Inferior parietal cortex (tissue), 1 donor: Measurements from ENCODE around the gene HOXD11.

ENCODE experiments used
- DNase-seq: peaks from one replicate; pipeline ENCODE4 v3.0.0-alpha.2; 2016; ENCODE audit errors: extremely low spot score

Gene HOXD11

GRCh38 chr2:176120364-176121189 is 13.5 kb downstream of the HOXD11 start:
- no peak for DNase-seq

DNA sequence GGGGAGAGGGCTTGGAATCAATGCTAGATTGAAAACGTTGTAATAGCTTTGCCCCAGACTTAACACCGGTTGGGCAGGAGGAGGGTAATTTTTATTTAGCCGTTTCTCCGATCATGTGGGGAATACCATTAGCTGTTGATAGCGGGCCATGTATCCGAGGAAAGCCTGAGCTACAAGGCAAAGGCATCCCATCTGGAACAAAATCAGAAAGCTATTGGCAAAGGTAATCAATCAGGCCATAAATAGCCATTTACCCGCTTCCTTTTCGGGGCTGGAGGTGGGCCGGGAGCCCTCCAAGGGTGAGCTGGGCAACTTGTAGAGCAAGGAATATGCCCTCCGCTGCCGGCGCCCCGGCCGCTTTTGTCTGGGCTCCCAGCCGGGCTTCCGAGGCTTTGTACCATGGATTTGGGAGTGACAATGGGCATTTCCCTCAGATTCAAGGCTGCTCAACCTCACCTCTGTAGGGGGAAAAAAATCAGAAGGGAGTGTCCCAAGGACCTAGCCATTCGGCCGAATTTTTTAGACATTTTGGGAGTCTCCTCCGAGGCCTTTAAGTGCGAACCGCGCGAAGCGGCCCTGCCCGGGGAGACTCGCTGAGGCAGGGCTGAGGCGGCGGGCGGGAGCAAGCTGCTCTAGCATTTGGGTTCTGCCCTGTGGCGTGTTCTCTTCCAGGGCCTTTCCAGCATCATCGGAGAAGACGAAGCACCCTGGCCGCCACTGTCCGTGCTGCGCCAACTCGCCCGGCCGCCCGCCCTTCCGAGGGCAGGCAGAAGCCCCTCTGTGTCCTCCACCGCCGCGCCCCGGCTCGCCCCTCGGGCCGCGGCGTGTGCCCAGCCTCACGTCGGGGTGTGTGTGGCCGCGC is 14.3 kb downstream of the HOXD11 start:
- DNase-seq, result no peak

GRCh38 chr2:176122052-176122682 is 15.1 kb downstream of the HOXD11 start:
- DNase-seq, result no peak

GRCh38 chr2:176122683-176123410 is 15.8 kb downstream of the HOXD11 start, which contains the start of gene HOXD9:
HOXD9 (plus strand) TSS chr2:176122719; CDS start chr2:176122769, 50 bp downstream.
- DNase-seq, result no peak

- DNase-seq, result no peak
Observed at GRCh38 chr2:176123411-176124109, 16.5 kb downstream of the HOXD11 start.

DNA sequence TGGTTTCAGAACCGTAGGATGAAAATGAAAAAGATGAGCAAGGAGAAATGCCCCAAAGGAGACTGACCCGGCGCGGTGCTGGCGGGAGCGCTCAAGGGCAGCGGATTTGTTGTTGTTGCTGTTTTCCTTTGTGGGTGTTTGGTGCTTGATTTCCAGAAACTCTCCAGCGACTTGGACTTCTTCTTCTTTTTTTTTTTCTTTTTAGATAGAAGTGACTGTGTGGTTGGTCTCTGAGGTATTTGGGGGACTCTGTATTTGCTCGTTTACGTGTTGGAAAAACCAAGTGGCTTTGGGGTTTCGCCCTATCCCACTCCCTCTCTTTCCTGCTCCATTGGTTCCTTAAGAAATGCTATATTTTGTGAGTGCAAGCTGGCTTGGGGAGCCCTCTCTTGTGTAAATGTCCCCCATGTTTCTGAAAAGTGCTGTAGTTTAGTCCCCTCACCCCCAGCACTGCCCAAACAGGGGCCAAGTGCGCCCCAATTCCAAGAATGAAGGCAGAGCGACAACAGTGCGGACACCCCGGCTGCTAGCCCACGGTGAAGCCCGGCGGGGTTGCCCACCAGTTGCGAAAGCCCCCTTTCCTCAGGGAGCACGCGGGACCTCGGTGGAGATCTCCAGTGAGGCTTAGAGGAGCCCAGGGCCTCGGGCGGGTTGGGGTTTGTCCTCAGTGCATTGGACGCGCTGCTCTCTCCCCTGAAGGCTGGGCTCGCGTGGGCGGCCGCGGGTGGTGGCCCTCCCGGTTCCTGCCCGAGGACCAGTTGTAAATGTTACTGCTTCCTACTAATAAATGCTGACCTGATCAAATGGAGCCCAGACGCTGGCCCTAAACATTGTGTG is 17.2 kb downstream of the HOXD11 start:
- no peak for DNase-seq

DNA sequence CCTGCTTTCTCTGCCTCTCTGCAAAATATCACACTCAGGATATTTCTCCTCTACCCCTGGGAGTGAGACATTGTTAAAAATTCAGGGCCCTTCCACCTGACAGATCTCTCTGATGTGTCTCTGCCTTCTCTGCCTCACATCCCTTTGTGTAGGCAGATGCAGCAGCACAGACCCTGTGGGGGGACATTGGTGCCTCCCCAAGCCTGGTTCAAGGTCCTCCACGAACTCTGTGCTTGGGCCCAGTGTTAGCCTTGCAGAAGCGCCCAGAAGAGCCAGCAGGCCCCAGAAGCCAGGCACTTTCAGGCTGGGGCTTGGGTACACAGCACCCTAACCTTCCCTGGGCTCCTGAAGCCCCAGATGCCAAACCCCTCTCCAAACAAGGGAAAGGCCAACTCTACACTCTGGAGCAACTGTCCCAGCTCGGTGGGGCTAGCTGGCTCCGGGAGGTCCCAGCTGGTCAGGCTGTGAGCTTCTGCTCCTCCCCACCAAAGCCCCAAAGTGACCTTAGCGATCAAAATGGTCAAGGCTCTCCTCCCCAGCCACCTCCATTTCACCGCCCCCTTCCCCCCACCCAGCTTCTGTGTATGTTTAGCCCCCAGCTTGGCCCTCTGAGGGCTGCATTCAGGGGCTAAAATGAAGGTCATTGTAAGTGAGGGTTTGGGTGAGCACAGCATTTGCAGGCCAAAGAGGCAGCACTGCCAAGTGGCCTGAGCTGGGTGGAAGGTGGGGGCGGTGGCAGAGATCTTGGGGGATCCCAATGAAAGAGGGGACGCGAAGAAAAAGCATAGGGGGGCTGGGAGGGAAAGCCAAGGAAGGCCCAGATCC is 18.1 kb downstream of the HOXD11 start:
- no peak for DNase-seq

- no peak for DNase-seq
Observed at GRCh38 chr2:176125772-176126054, 18.6 kb downstream of the HOXD11 start.

- peak; percentile 86 for DNase-seq
Observed at GRCh38 chr2:176126929-176127773, 20.1 kb downstream of the HOXD11 start.

GRCh38 chr2:176127774-176128072 is 20.6 kb downstream of the HOXD11 start:
- DNase-seq, result no peak

GRCh38 chr2:176128172-176128981 is 21.3 kb downstream of the HOXD11 start:
- DNase-seq, result no peak

DNA sequence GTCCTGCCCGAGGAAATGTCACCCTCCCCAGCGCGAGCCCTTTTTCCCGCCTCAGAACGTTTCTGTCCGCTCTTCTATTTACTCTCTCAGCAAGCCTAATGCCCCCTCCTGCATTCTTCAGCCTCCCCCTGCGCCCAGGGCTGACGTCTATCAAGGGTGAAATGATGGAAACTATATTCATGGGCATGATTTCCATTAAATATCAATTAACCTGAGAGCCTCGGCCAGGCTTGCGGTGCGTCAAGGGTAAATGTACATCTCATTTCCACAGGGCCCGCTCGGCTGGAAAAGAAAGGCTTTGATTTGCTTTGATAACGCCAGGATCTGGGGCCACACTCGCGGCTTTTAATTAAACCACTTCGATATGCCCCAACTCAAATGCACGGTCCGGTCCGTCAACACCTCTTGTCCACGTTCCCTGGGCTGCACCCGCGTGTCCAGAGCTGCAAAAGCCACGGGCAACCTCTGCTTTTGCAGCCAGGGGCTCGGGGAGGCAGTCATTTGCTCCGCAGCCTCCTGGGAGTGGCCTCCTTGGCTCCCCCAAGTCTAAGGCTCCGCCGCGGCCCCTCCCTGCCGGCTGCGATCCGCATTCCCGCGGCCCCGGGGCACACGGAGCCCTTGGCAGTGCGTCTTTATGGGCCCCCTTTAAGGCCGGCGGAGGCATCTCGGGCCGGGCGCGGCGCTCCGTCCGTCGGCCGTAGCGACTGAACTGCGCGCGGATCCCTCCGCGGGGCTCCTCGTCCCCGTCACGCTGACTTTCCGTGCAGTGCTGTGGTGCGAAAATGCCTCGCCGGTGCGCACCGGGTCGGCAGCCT is 22.1 kb downstream of the HOXD11 start, which contains the start of gene HOXD8:
TSS of gene HOXD8 (plus strand) at position 724 of the 815 bp plus-strand sequence. CDS start 662 bp downstream, outside the sequence.
- DNase-seq, result no peak

- no peak for DNase-seq
Observed at GRCh38 chr2:176129813-176130146, 22.7 kb downstream of the HOXD11 start.

DNA sequence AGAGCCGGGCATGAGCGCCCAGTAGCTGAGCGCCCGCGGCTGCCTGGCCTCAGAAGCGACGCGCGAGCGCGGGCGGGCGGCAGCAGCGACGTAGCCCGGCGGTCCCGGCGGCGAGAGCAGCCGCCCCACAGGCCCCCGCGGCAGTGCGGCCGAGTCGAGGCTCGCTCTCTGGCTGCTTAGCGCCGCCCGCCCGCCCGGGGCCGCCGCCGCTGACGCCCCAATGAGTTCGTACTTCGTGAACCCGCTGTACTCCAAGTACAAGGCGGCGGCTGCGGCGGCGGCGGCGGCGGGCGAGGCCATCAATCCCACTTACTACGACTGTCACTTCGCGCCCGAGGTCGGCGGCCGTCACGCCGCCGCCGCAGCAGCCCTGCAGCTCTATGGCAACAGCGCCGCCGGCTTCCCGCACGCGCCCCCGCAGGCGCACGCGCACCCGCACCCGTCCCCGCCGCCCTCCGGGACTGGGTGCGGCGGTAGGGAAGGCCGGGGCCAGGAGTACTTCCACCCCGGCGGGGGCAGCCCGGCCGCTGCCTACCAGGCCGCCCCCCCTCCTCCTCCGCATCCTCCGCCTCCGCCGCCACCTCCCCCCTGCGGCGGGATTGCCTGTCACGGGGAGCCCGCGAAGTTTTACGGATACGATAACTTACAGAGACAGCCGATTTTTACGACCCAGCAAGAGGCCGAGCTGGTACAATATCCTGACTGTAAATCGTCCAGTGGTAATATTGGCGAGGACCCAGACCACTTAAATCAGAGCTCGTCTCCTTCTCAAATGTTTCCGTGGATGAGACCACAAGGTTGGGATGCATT is 23.3 kb downstream of the HOXD11 start:
- no peak for DNase-seq

DNA sequence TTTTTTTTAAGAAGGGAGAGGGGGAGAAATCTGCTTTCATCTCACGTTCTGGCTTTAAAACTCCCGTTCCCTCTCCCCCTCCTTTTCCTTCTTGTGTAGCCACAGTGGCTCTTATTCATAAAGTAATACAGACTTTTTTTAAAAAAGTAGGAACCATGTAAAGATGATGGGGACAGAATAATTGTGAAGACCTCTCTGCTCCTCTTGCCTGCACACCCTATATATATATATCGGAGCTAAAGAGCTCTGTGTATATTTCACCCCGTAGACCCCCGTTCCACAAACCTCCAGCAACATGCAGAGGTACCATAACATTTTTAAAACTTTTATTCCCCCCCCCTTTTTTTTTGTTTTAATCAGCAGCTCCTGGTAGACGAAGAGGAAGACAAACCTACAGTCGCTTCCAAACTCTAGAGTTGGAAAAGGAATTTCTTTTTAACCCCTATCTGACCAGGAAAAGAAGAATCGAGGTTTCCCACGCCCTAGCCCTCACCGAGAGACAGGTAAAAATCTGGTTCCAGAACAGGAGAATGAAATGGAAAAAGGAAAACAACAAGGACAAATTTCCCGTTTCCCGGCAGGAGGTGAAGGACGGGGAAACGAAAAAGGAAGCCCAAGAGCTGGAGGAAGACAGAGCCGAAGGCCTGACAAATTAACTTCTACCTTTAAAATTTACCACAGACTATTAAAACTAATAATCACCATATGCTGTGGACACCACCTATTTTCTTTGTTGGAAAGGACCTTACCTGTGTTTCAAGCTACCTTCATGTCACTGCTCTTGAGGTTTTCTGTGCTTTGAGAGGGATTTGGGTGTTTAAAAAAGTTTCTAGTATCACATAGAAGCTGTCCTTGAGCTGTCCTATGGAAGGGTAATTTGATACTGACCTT is 24.1 kb downstream of the HOXD11 start:
- DNase-seq, result no peak
